Stimulated activated CD4-positive, alpha-beta T cell treated with anti-CD3 and anti-CD28 coated beads, Interleukin-2, amount 100 ng/mL, for 48 hours (primary cell): ENCODE measurements around the gene CCNQ.
"Not testable (repeated sequence)": the region's sequence is repeated elsewhere in the genome, so short reads cannot be mapped to it uniquely, and the experiment has no call there.

Experiments
- DNase-seq, 2 donors: peaks; one replicate each; pipeline ENCODE4 v3.0.0-alpha.2; 2020

The CCNQ gene

DNA sequence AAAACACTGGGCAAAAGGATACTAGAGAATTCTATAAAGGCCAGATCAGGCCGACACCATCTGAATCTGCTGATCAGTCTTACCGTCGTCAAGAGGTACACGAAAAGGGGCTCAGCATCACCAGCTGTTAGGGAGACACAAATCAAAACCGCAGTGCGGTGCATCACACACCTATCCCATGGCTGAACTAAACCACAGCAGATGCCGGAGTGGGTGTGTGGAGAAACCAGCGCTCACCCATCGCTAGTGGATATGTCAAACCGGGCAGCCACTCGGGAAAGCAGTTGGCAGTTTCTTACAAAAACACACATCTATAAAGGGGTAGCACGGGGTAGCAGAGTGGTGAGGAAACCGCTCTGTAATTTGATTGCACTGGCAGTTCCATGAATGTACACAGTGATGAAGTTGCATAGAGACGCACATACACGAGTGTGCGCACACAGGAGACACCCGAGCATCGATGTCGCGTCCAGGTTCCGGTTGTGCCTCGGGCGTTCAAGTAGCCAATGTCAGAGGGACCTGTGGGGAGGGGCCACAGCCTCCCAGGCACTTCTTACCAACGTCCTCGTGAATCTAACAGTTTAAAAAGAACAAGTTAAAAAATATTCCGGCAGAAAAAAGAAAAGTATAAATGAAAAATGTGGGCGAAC lies 23.1 kb upstream of the CCNQ start:
- DNase-seq, result no peak

DNA sequence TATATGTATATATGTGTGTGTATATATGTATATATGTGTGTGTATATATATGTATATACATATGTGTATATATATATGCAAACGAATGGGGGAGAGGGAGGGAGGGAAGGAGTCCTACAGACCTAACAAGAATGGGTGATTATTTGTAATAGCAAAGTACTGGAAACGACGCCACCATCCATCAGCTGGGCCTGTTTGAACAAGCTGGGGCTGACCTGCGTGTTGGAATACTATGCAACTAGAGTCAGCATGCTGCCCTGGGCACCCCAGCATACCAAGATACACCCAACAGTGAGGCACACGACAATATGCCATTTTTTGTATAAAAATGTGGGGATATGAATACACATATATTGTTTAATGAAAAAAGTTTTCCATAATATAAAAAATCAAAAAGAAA lies 21.6 kb upstream of the CCNQ start:
- no peak for DNase-seq

- no peak for DNase-seq
These were observed 15.9 kb upstream of the CCNQ start for GRCh38 chrX:153614818-153615217.

- no peak for DNase-seq
These were observed 13.5 kb upstream of the CCNQ start for GRCh38 chrX:153612413-153612812.

GRCh38 chrX:153611298-153612095 lies 12.6 kb upstream of the CCNQ start:
- DNase-seq, result no peak

GRCh38 chrX:153610836-153611213 lies 11.9 kb upstream of the CCNQ start:
- no peak for DNase-seq

GRCh38 chrX:153609917-153610835 lies 11.2 kb upstream of the CCNQ start:
- DNase-seq, result peak; percentile 63 to 69

DNA sequence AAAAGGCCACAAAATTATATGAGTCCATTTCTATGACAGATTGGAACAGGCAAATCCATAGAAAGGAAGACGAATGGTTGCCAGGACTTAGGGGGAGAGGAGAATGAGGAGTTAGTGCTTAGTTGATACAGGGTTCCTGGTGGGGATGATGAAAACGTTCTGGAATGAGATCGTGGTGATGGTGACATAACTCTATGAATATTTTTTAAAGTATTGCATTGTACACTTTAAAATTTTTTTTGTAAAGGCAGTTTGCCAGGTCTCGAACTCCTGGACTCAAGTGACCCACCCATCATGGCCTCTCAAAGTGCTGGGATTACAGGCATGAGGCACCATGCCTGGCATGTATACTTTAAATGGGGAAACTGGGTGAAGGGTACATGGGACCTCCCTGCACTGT lies 9.9 kb upstream of the CCNQ start:
- no peak for DNase-seq

DNA sequence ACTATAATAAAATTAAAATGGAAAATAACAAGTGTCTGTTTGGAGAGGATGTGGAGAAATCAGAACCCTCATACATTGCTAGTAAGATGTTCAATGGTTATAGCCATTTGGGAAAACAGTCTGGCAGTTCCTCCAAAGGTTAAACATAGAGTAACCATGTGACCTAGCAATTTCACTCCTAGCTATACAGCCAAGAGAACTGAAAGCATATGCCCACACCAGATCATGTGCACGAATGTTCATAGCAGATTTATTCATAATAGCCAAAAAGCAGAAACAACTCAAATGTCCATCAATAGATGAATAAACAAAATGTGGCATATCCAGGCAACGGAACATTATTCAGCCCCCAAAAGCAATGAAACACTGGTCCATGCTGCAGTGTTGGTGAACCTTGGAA lies 9.4 kb upstream of the CCNQ start:
- DNase-seq, result no peak

DNA sequence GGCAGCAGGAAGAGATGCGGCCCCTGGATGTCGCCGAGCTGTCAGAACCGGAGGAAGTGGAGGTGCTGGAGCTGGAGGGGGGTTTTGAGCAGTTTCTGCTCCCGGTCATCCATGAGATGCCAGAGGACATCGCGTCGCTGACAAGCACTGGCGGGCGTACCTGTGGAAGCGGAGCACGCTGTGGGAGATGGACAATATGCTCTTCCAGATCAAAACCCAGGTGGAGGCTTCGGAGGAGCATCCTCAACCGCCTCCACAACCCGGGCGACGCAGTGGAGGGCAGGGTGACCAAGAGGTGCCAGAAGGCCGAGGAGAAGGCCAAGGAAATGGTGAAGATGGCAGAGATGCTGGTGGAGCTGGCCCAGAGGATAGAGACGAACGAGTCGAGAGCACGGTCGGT lies 7.6 kb upstream of the CCNQ start:
- DNase-seq, result no peak

GRCh38 chrX:153604666-153605380 lies 5.9 kb upstream of the CCNQ start:
- DNase-seq, result not testable (repeated sequence)

DNA sequence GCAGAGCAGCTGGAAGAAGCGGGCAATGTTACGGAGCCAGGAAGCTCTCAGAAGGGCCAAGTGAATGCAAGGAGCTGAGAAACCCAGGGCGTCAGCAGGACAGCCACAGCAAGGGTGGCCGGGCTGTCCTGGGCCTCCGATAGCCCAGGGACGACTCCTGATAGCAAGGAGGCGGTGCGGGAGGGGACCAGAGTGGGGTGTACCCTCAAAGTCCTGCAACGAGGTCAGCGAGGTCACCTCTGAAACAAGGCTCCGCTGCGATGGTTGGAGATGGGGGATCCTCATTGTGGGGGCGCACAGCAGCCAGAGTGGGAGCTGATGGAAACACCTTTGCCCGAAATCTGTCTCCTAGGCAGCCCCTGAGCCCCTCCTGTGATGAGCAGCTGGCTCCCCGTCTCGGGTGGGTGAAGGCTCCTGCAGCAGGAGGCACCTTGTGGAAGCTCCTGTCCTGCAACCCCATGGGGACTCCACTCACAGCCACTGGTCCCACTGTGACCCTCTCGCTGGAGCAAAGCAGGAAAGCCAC lies 4.3 kb upstream of the CCNQ start:
- no peak for DNase-seq

GRCh38 chrX:153602601-153603000 lies 3.7 kb upstream of the CCNQ start:
- DNase-seq, result no peak

DNA sequence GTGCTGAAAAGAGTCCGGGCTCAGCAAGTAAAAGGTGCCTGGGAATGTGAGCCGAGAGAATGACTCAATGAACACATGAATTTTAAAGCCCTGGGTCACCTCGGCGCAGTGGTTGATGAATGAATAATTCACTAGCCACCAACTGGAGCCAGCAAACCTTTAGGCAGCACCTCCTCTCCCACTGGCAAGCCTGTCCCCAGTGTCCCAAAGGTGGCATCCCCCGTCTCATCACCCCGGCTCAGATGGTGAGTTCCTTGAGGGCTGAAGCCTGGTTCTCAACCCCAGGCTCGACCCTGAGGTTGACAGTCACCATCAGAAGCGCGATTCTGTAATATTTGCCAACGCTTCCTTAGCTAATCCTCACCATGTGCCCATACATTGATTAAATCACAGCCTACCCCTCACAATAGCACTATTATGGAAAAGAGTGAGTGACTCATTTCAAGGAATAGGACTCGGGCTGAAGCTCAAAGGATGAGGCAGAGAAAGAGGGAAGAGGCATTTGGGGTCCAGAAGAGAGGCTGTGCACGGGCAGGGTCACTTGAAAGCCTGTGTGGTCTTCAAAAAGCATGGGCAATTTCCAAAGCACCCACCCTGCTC lies 2.7 kb upstream of the CCNQ start:
- DNase-seq, result no peak

- DNase-seq, result no peak
These were observed 2.0 kb upstream of the CCNQ start for GRCh38 chrX:153600921-153601320.

DNA sequence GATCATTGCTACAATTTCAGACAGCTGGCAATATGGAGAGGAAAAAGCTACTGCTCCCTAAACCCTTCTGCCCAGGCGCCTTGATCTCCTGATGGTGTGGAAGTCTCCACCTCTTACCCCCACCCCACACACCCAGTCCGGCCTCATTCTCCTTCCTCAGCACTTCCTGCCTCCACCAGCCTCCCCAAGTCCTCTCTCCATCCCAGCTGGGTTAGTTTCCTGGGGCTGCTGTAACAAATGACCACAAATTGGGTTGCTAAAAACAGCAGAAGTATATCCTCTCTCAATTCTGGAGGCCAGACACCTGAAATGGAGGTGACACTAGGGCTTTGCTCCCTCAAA lies 1.1 kb upstream of the CCNQ start:
- no peak for DNase-seq

- peak; percentile 73 to 74 for DNase-seq
These were observed 473 bp upstream of the CCNQ start for GRCh38 chrX:153599192-153600031.

- DNase-seq, result no peak
These were observed 1.8 kb downstream of the CCNQ start for GRCh38 chrX:153596981-153597750.

DNA sequence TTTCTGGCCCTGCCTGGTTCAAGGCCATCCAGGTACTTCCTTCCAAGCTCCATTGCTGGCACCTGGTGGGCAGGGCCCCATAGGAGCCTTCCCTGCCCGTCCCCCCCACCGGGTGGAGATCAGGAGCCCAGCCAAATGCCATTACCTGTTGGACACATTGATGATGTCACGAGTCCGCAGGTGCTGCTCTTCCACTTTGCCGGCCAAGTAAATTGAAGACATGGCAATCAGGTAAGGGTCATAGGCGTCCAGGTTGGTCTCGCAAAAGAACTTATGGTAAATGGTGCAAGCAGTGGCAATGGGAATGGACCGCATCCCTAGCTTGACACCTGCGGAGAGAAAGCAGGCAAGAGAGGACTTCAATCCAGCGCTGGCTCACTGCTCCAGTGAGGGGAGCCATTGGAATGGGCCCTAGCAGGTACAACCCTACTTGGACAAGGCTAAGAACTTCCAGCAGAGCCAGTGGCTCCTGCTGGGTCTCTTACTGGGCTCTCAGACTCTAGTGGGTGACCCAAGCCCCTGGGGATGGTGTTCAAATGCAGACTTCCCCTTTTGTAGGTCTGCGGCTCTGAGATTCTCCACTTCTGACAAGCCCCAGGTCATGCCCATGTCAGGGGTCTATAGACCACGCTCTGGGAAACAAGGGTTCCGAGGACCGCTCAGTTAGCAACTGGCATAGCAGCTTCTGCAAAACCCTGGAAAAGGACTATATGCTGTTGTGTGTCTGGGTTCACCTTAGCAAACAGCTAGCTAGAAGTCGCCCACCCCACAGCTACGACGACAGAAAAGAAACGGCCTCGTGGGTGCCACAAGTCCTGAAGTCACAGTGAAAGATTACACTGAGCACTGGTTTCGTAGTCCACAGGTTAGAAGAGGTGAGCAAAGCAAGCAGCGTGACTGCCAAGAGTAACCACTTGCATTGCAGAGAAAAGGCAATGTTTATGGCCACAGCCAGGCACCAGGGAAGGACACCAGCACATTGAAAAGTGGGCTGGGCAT lies 2.8 kb downstream of the CCNQ start:
- DNase-seq, result no peak
